HG03432 (cell line): ENCODE results near the gene AHRR.
"Not testable (repeated sequence)": the region's sequence is repeated elsewhere in the genome, so short reads cannot be mapped to it uniquely, and the experiment has no call there.

Experiments used
- ATAC-seq: cut with Tn5 transposase; IDR thresholded peaks from one replicate; pipeline ENCODE4 v1.9.1; 2021; ENCODE audit warnings: mild to moderate bottlenecking, moderate library complexity; ENCODE audit not compliant: unreplicated experiment

Gene AHRR

GRCh38 chr5:375921-376798 lies 54.6 kb downstream of the AHRR start:
- no peak for ATAC-seq

- ATAC-seq, result no peak
Measured at GRCh38 chr5:376799-377325, 55.3 kb downstream of the AHRR start.

GRCh38 chr5:377326-377981 lies 55.9 kb downstream of the AHRR start:
- ATAC-seq, result no peak

GRCh38 chr5:378301-378891 lies 56.9 kb downstream of the AHRR start:
- no peak for ATAC-seq

GRCh38 chr5:378976-379742 lies 57.6 kb downstream of the AHRR start:
- no peak for ATAC-seq

- no peak for ATAC-seq
Measured at GRCh38 chr5:380701-381309, 59.3 kb downstream of the AHRR start.

- ATAC-seq, result no peak
Measured at GRCh38 chr5:383066-383465, 61.6 kb downstream of the AHRR start.

- ATAC-seq, result no peak
Measured at GRCh38 chr5:383621-384020, 62.1 kb downstream of the AHRR start.

GRCh38 chr5:384576-384975 lies 63.1 kb downstream of the AHRR start:
- not testable (repeated sequence) for ATAC-seq

- no peak for ATAC-seq
Measured at GRCh38 chr5:385321-385720, 63.8 kb downstream of the AHRR start.

GRCh38 chr5:386432-387341 lies 65.2 kb downstream of the AHRR start:
- ATAC-seq, result no peak

- ATAC-seq, result no peak
Measured at GRCh38 chr5:387491-388265, 66.2 kb downstream of the AHRR start.

- ATAC-seq, result no peak
Measured at GRCh38 chr5:388266-389196, 67.0 kb downstream of the AHRR start.

GRCh38 chr5:389197-389821 lies 67.8 kb downstream of the AHRR start:
- ATAC-seq, result no peak

- no peak for ATAC-seq
Measured at GRCh38 chr5:389891-390622, 68.5 kb downstream of the AHRR start.
